Ovary (tissue), 3 donors: Measurements from ENCODE around the gene INO80.

ENCODE experiments used
- CTCF ChIP-seq, 3 donors: fragments of 450-650 bp in 2 of 3; fragments of 200-600 bp in 1 of 3; IDR thresholded peaks; one replicate each; pipeline versions ENCODE4 v1.5.1 to v1.8.0; 2016 to 2022; ENCODE audit warnings: antibody characterized with exemption in 3 of 3, mild to moderate bottlenecking in 1 of 3
- EP300 ChIP-seq: sonication (generic); formaldehyde crosslinking; IDR thresholded peaks from one replicate; pipeline ENCODE4 v1.6.1; 2017; ENCODE audit warnings: antibody characterized with exemption
- POLR2A ChIP-seq: fragments of 450-650 bp; IDR thresholded peaks from one replicate; pipeline ENCODE4 v1.6.1; 2017; ENCODE audit warnings: antibody characterized with exemption, mild to moderate bottlenecking, moderate library complexity
- donor health status: DM: no; HTN: no; CAD: no.

GRCh38 chr15:41018534-41018933 is 97.5 kb downstream of the INO80 start:
- no peak for TF ChIP-seq CTCF (IDR thresholded peaks at IDR 0.05)
- TF ChIP-seq POLR2A: no peak
- TF ChIP-seq EP300: no peak
